Left ventricle myocardium superior (tissue), 1 donor: ENCODE measurements around the gene TMEM158. TPM values are rescaled to one million over a fixed set of nuclear protein-coding genes. Genes with fewer than 3 reads are reported as not detected.

Experiments
- ATAC-seq: fragments of 200-7000 bp; cut with Tn5 transposase; one replicate; pipeline ENCODE4 v1.9.1; 2020; ENCODE audit warnings: mild to moderate bottlenecking, moderate library complexity
- DNase-seq: peaks from one replicate; pipeline ENCODE4 v3.0.0-alpha.2; 2020
- intact Hi-C: fragments of 100-400 bp; cut with micrococcal nuclease; formaldehyde crosslinking; loops from one replicate; pipeline ENCODE4 v1.11.0; 2022
- total RNA-seq: library from RNA; stranded (reverse); fragmentation: NEBNext Ultra II Directional; extraction: Animal tissue kit (Norgen Biotek cat#: 25700); gene quantifications from one replicate; pipeline ENCODE4 v1.2.1, GENCODE V29; 2021
- donor health status: DM: no; HTN: yes; CAD: no; lungs with severe emphysema.

The TMEM158 gene
- total RNA-seq, 1 donor from 2014 or later, result 0.82 TPM

- intact Hi-C loops, result no loop called here
- ATAC-seq, result peak; percentile 45
- no peak for DNase-seq
These were observed 42.9 kb downstream of the TMEM158 start for GRCh38 chr3:45182915-45183871.

- intact Hi-C loops, result no loop called here
- ATAC-seq (no peak), DNase-seq (no peak)
These were observed 44.6 kb downstream of the TMEM158 start for GRCh38 chr3:45181496-45181895.

GRCh38 chr3:45180899-45181298, 45.2 kb downstream of the TMEM158 start:
- no peak for DNase-seq
- intact Hi-C loops, result no loop called here
- no peak for ATAC-seq

- no peak for ATAC-seq
- intact Hi-C loops, result no loop called here
- no peak for DNase-seq
These were observed 46.0 kb downstream of the TMEM158 start for GRCh38 chr3:45180051-45180450.

GRCh38 chr3:45179163-45179562, 46.9 kb downstream of the TMEM158 start:
- intact Hi-C loops, result no loop called here
- ATAC-seq (no peak), DNase-seq (no peak)

- ATAC-seq, result peak; percentile 28
- intact Hi-C loops, result no loop called here
- no peak for DNase-seq
These were observed 47.7 kb downstream of the TMEM158 start for GRCh38 chr3:45178183-45179023.

- no peak for ATAC-seq
- intact Hi-C loops, result no loop called here
- no peak for DNase-seq
These were observed 49.2 kb downstream of the TMEM158 start for GRCh38 chr3:45176912-45177311.

Other genes starting within 250 kb of the TMEM158 start
- gene CLEC3B, start 200.0 kb downstream of the TMEM158 start, total RNA-seq, result 68.0 TPM
- gene CDCP1, start 79.9 kb downstream of the TMEM158 start, total RNA-seq, result 0.30 TPM
- gene LARS2, start 162.3 kb upstream of the TMEM158 start, total RNA-seq, result 15.4 TPM